H9 (cell line): ENCODE measurements around the gene CBLB. TPM values are rescaled to one million over a fixed set of nuclear protein-coding genes. Genes with fewer than 3 reads are reported as not detected.
A peak's percentile ranks its signal among the peaks of the same experiment; 100 is the strongest.

Source experiments
- DNase-seq: peaks from one replicate; pipeline ENCODE4 v3.0.0-alpha.2; 2017
- H2AFZ ChIP-seq: one replicate; pipeline ENCODE4 v1.6.1; 2013; ENCODE audit warnings: mild to moderate bottlenecking, low read length, control low read depth, moderate library complexity
- H2AK5ac ChIP-seq: 2 replicates; pipeline ENCODE4 v1.6.1; 2013; ENCODE audit warnings: low read length, control low read depth, mixed read lengths; ENCODE audit not compliant: insufficient read length
- H2BK120ac ChIP-seq: one replicate; pipeline ENCODE4 v1.6.1; 2013; ENCODE audit warnings: low read depth, mild to moderate bottlenecking, low read length, control low read depth, inconsistent platforms; ENCODE audit not compliant: poor library complexity, severe bottlenecking
- H2BK12ac ChIP-seq: 2 replicates; pipeline ENCODE4 v1.6.1; 2013; ENCODE audit warnings: low read length, control low read depth, mixed read lengths, low read depth; ENCODE audit not compliant: insufficient read length
- H2BK15ac ChIP-seq: 2 replicates; pipeline ENCODE4 v1.6.1; 2013; ENCODE audit warnings: low read depth, low read length, control low read depth
- H2BK20ac ChIP-seq: one replicate; pipeline ENCODE4 v1.6.1; 2013; ENCODE audit warnings: low read depth, mild to moderate bottlenecking, low read length, control low read depth, inconsistent platforms; ENCODE audit not compliant: poor library complexity, severe bottlenecking
- H2BK5ac ChIP-seq: 2 replicates; pipeline ENCODE4 v1.6.1; 2013; ENCODE audit warnings: low read length, control low read depth, mixed read lengths; ENCODE audit not compliant: insufficient read length
- H3K14ac ChIP-seq: 2 replicates; pipeline ENCODE4 v1.6.1; 2013; ENCODE audit warnings: low read length, control low read depth; ENCODE audit not compliant: insufficient read depth
- H3K18ac ChIP-seq: 2 replicates; pipeline ENCODE4 v1.6.1; 2013; ENCODE audit warnings: low read depth, mild to moderate bottlenecking, mixed read lengths, low read length, control low read depth; ENCODE audit not compliant: insufficient read length
- H3K23ac ChIP-seq: 2 replicates; pipeline ENCODE4 v1.6.1; 2013; ENCODE audit warnings: low read length, control low read depth, mixed read lengths, low read depth; ENCODE audit not compliant: insufficient read length
- H3K23me2 ChIP-seq: 2 replicates; pipeline ENCODE4 v1.6.1; 2013; ENCODE audit warnings: low read depth, mild to moderate bottlenecking, mixed read lengths, low read length, control low read depth; ENCODE audit not compliant: insufficient read length, poor library complexity, severe bottlenecking
- H3K27ac ChIP-seq: 2 replicates; pipeline ENCODE4 v1.5.1; 2013; ENCODE audit warnings: low read length, control low read depth, mixed read lengths, low read depth; ENCODE audit not compliant: insufficient read length
- H3K27me3 ChIP-seq: 2 replicates; pipeline ENCODE4 v1.6.1; 2013; ENCODE audit warnings: low read length, control low read depth, inconsistent platforms; ENCODE audit not compliant: insufficient read depth
- H3K4ac ChIP-seq: 2 replicates; pipeline ENCODE4 v1.6.1; 2013; ENCODE audit warnings: low read depth, mild to moderate bottlenecking, control low read depth, inconsistent platforms, low read length, moderate library complexity
- H3K4me1 ChIP-seq: 2 replicates; pipeline ENCODE4 v1.6.1; 2013; ENCODE audit warnings: low read length, control low read depth, inconsistent platforms; ENCODE audit not compliant: insufficient read depth
- H3K4me2 ChIP-seq: 2 replicates; pipeline ENCODE4 v1.6.1; 2013; ENCODE audit warnings: low read length, control low read depth, mixed read lengths; ENCODE audit not compliant: insufficient read length, insufficient read depth
- H3K56ac ChIP-seq: 2 replicates; pipeline ENCODE4 v1.6.1; 2013; ENCODE audit warnings: low read depth, mild to moderate bottlenecking, mixed read lengths, low read length, control low read depth; ENCODE audit not compliant: insufficient read length
- H3K79me1 ChIP-seq: 2 replicates; pipeline ENCODE4 v1.6.1; 2013; ENCODE audit warnings: low read depth, mild to moderate bottlenecking, moderate library complexity, low read length, control low read depth, inconsistent platforms; ENCODE audit not compliant: insufficient read depth, poor library complexity, severe bottlenecking
- H3K79me2 ChIP-seq: 2 replicates; pipeline ENCODE4 v1.6.1; 2013; ENCODE audit warnings: low read length, control low read depth, inconsistent platforms; ENCODE audit not compliant: insufficient read depth
- H3K9ac ChIP-seq: 2 replicates; pipeline ENCODE4 v1.6.1; 2013; ENCODE audit warnings: low read length, control low read depth, mixed read lengths; ENCODE audit not compliant: insufficient read length; ENCODE audit errors: extremely low read depth
- H3K9me3 ChIP-seq: one replicate; pipeline ENCODE4 v1.6.1; 2013; ENCODE audit warnings: low read depth, low read length, inconsistent platforms; ENCODE audit not compliant: control insufficient read depth
- H3T11ph ChIP-seq: one replicate; pipeline ENCODE4 v1.6.1; 2013; ENCODE audit warnings: mild to moderate bottlenecking, low read length, control low read depth, inconsistent platforms
- H4K20me1 ChIP-seq: one replicate; pipeline ENCODE4 v1.6.1; 2013; ENCODE audit not compliant: control insufficient read depth, insufficient read length, insufficient read depth
- H4K5ac ChIP-seq: 2 replicates; pipeline ENCODE4 v1.6.1; 2013; ENCODE audit warnings: low read depth, mild to moderate bottlenecking, mixed read lengths, low read length, control low read depth; ENCODE audit not compliant: insufficient read length
- H4K8ac ChIP-seq: replicated peaks from 2 replicates; pipeline ENCODE4 v1.6.1; 2013; ENCODE audit warnings: low read length, control low read depth, mixed read lengths, low read depth; ENCODE audit not compliant: insufficient read length
- H4K91ac ChIP-seq: 2 replicates; pipeline ENCODE4 v1.6.1; 2013; ENCODE audit warnings: low read depth, mild to moderate bottlenecking, moderate library complexity, mixed read lengths, low read length, control low read depth; ENCODE audit not compliant: insufficient read length
- H3K27ac Mint-ChIP-seq, 3 experiments: 2 replicates in 2 of 3; 3 replicates in 1 of 3; pipeline ENCODE4 v1.8.0; 2020 to 2021; ENCODE audit warnings: mixed read lengths in 3 of 3, mild to moderate bottlenecking in 1 of 3, moderate library complexity in 1 of 3
- H3K27me3 Mint-ChIP-seq: 2 replicates; pipeline ENCODE4 v1.8.0; 2021; ENCODE audit warnings: low read depth, mild to moderate bottlenecking, moderate library complexity, mixed read lengths
- H3K36me3 Mint-ChIP-seq, 3 experiments: 2 replicates in 2 of 3; 3 replicates in 1 of 3; pipeline ENCODE4 v1.8.0; 2020 to 2021; ENCODE audit warnings: low read depth in 3 of 3, mixed read lengths in 3 of 3; ENCODE audit not compliant: insufficient read depth in 1 of 3
- H3K4me1 Mint-ChIP-seq, 2 experiments: 2 replicates each; pipeline ENCODE4 v1.8.0; 2020; ENCODE audit warnings: mixed read lengths in 2 of 2
- H3K4me3 Mint-ChIP-seq, 2 experiments: 2 replicates in 1 of 2; 3 replicates in 1 of 2; pipeline ENCODE4 v1.8.0; 2020 to 2021; ENCODE audit warnings: mild to moderate bottlenecking in 2 of 2, mixed read lengths in 2 of 2, moderate library complexity in 1 of 2
- H3K9me3 Mint-ChIP-seq, 2 experiments: 2 replicates in 1 of 2; 3 replicates in 1 of 2; pipeline ENCODE4 v1.8.0; 2020; ENCODE audit warnings: mild to moderate bottlenecking in 2 of 2, mixed read lengths in 2 of 2, moderate library complexity in 1 of 2
- CTCF ChIP-seq: fragments of 200-600 bp; sonication (generic); conservative IDR thresholded peaks from 3 replicates; pipeline ENCODE4 v1.8.0; 2021; ENCODE audit warnings: antibody characterized with exemption, mild to moderate bottlenecking
- WGBS: extraction: QIAGEN DNeasy Blood & Tissue Kit; methylation state at CpG from one replicate; pipeline ENCODE4 v1.1.7; 2013; ENCODE audit warnings: missing lambda C conversion rate, low lambda C conversion rate, mixed read lengths; ENCODE audit not compliant: insufficient read length; ENCODE audit errors: extremely low coverage; 5-methylcytosine and 5-hydroxymethylcytosine counted together
- total RNA-seq: library from RNA; stranded (reverse); gene quantifications from 2 replicates; pipeline ENCODE4 v1.2.1, GENCODE V29; 2021

Gene CBLB
- total RNA-seq, 1 experiment from 2014 or later, result 25.7 TPM

- DNase-seq, result no peak
- no peak overlapping the region for H3K4ac ChIP-seq
- WGBS, result no CpG with 5 or more reads among the region's 3 CpGs
Measured at GRCh38 chr3:105747060-105747541, 121.7 kb downstream of the CBLB start.

More at GRCh38 chr3:105747060-105747541, 121.7 kb downstream of the CBLB start:
- no peaks in the 10 kb centered on the region for H3K79me2 ChIP-seq
- no peaks in the 10 kb centered on the region for H3K27me3 ChIP-seq
- H2BK5ac ChIP-seq, result no peak overlapping the region
- TF ChIP-seq CTCF, result no peak
- no peak overlapping the region for H3K9ac ChIP-seq
- H3K79me1 ChIP-seq, result no peaks in the 10 kb centered on the region
- no peak overlapping the region for H4K91ac ChIP-seq
- Mint-ChIP-seq H3K4me1 (peaks cover 11 to 12% of the 10 kb centered on the region in 2 experiments), H3K27ac (peak overlapping the region in 1 of 3 experiments; percentile 76; a peak in 2 of 7 replicates), H3K27me3 (no peaks in the 10 kb centered on the region), H3K4me3 (no peak overlapping the region), H3K9me3 (no peaks in the 10 kb centered on the region), H3K36me3 (peaks cover 3 to 13% (median 6%) of the 10 kb centered on the region in 3 experiments; a peak in 6 of 7 replicates)
- no peak overlapping the region for H4K8ac ChIP-seq
- H3K27ac ChIP-seq, result no peak overlapping the region
- H2BK20ac ChIP-seq, result no peak overlapping the region
- no peak overlapping the region for H2AK5ac ChIP-seq
- no peaks in the 10 kb centered on the region for H3K23me2 ChIP-seq
- no peak overlapping the region for H3K4me2 ChIP-seq
- no peak overlapping the region for H2AFZ ChIP-seq
- no peak overlapping the region for H3K18ac ChIP-seq
- no peak overlapping the region for H2BK12ac ChIP-seq
- H4K20me1 ChIP-seq, result no peaks in the 10 kb centered on the region
- no peak overlapping the region for H3T11ph ChIP-seq
- H2BK120ac ChIP-seq, result no peak overlapping the region
- H2BK15ac ChIP-seq, result no peak overlapping the region
- H3K56ac ChIP-seq, result no peak overlapping the region
- no peak overlapping the region for H3K14ac ChIP-seq
- no peak overlapping the region for H3K23ac ChIP-seq
- H3K9me3 ChIP-seq, result no peaks in the 10 kb centered on the region
- no peaks in the 10 kb centered on the region; the same call in 1 of the 2 replicates for H3K4me1 ChIP-seq
- H4K5ac ChIP-seq, result no peak overlapping the region
